A673 (cell line): ENCODE measurements around the gene FNBP1. TPM values are rescaled to one million over a fixed set of nuclear protein-coding genes. Genes with fewer than 3 reads are reported as not detected.

Source experiments
- BruUV-seq: library from RNA; stranded (reverse); fragments of 400-500 nt; replicated peaks from 2 replicates; lab custom pipeline; 2021; lab: Mats Ljungman, UMichigan
- CTCF ChIA-PET: fragments of 300-600 bp; sonication (Branson Sonifier 250); formaldehyde crosslinking; loops from one replicate; lab custom pipeline; 2022; ENCODE audit warnings: antibody characterized with exemption; lab: Charles Lee
- POLR2A ChIA-PET: fragments of 300-600 bp; sonication (Branson Sonifier 250); formaldehyde crosslinking; loops from one replicate; lab custom pipeline; 2022; ENCODE audit warnings: antibody characterized with exemption; ENCODE audit not compliant: low non-redundant PET; lab: Charles Lee
- DNase-seq: peaks from one replicate; pipeline ENCODE4 v3.0.0-alpha.2; 2015; ENCODE audit warnings: low spot score
- H3K27ac ChIP-seq: fragments of 200-600 bp; sonication (generic); 2 replicates; pipeline ENCODE4 v1.5.1; 2016; ENCODE audit warnings: mixed run types, low read depth, mild to moderate bottlenecking, mixed read lengths, antibody characterized with exemption, low read length; ENCODE audit not compliant: poor library complexity, severe bottlenecking
- H3K27me3 ChIP-seq: fragments of 200-600 bp; sonication (generic); replicated peaks from 2 replicates; pipeline ENCODE4 v1.6.1; 2017; ENCODE audit warnings: mixed run types, low read depth, mild to moderate bottlenecking, mixed read lengths, antibody characterized with exemption, low read length; ENCODE audit not compliant: insufficient read depth, poor library complexity
- H3K36me3 ChIP-seq: fragments of 200-600 bp; sonication (generic); 2 replicates; pipeline ENCODE4 v1.6.1; 2016; ENCODE audit warnings: mixed run types, mild to moderate bottlenecking, mixed read lengths, antibody characterized with exemption, low read length; ENCODE audit not compliant: insufficient read depth, poor library complexity, severe bottlenecking
- H3K4me1 ChIP-seq: fragments of 200-600 bp; sonication (generic); 2 replicates; pipeline ENCODE4 v1.6.1; 2017; ENCODE audit warnings: mixed run types, mild to moderate bottlenecking, mixed read lengths, antibody characterized with exemption, low read length; ENCODE audit not compliant: insufficient read depth, poor library complexity, severe bottlenecking
- H3K4me3 ChIP-seq: fragments of 200-600 bp; sonication (generic); 2 replicates; pipeline ENCODE4 v1.5.1; 2016; ENCODE audit warnings: low read depth, mixed run types, mild to moderate bottlenecking, mixed read lengths, low read length; ENCODE audit not compliant: poor library complexity, severe bottlenecking
- H3K9me3 ChIP-seq: fragments of 200-600 bp; sonication (generic); 2 replicates; pipeline ENCODE4 v1.6.1; 2016; ENCODE audit warnings: mixed run types, low read depth, mild to moderate bottlenecking, mixed read lengths, antibody characterized with exemption, low read length; ENCODE audit not compliant: poor library complexity, severe bottlenecking
- CTCF ChIP-seq: fragments of 300-800, 200-600 bp; sonication (generic); conservative IDR thresholded peaks from 2 replicates; pipeline ENCODE4 v1.5.1; 2017; ENCODE audit warnings: low read depth, mild to moderate bottlenecking, antibody characterized with exemption, low read length, moderate library complexity, mixed read lengths
- EZH2 ChIP-seq: fragments of 200-600 bp; sonication (generic); IDR thresholded peaks from 2 replicates; pipeline ENCODE4 v1.6.1; 2017; ENCODE audit warnings: borderline replicate concordance, low read depth, mild to moderate bottlenecking, mixed read lengths, antibody characterized with exemption, low read length; ENCODE audit not compliant: poor library complexity, severe bottlenecking
- intact Hi-C: fragments of 100-400 bp; cut with micrococcal nuclease; formaldehyde crosslinking; loops from one replicate; pipeline ENCODE4 v1.10.0; 2022; ENCODE audit not compliant: unreplicated experiment
- total RNA-seq: library from RNA; stranded (reverse); gene quantifications from 2 replicates; pipeline ENCODE4 v1.2.3, GENCODE V29; 2021

Gene FNBP1
- total RNA-seq, 1 experiment from 2014 or later: 200 TPM

DNA sequence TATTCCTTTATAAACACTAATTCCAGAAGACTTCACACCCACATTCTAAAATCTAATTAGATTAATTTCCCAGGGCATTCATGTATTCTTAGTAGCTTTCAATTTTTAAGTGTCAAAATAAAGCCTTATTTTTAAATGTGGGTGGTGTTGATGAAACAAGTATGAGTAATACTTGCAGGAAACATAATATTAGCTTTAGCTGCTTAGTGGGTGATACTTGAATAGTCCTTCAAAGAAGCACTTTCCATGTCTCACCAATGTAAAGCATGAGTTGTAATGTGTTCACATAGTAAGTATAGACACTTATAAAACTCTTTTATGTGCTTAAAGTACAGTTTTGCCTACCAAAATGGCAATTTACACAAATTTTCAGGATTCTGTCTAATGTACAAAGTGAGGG lies 6.9 kb downstream of the FNBP1 start:
- Histone ChIP-seq H3K27ac (peak overlapping the region; percentile 66), H3K27me3 (no peaks in the 10 kb centered on the region), H3K36me3 (no peaks in the 10 kb centered on the region), H3K9me3 (no peaks in the 10 kb centered on the region), H3K4me3 (peak overlapping the region; percentile 11), H3K4me1 (peaks cover 84% of the 10 kb centered on the region)
- BruUV-seq: no TSS peak
- intact Hi-C loops: no loop called here
- ChIA-PET POLR2A (interaction anchor here (0.6 kb wide), 1 partner anchor 17 kb away, joined by 3 read pairs; no protein-coding TSS in a partner anchor), CTCF (no interaction called here)
- peak; percentile 71 for DNase-seq
- no peak for TF ChIP-seq CTCF
- TF ChIP-seq EZH2: no peak

GRCh38 chr9:130034570-130034969 lies 8.4 kb downstream of the FNBP1 start:
- peak; percentile 75 for DNase-seq
- Histone ChIP-seq H3K4me1 (peaks cover 78% of the 10 kb centered on the region), H3K36me3 (no peaks in the 10 kb centered on the region), H3K27ac (no peak overlapping the region), H3K4me3 (no peak overlapping the region), H3K27me3 (no peaks in the 10 kb centered on the region), H3K9me3 (no peaks in the 10 kb centered on the region)
- ChIA-PET CTCF (no interaction called here), POLR2A (interaction anchor here (0.6 kb wide), 1 partner anchor 71 kb away, joined by 3 read pairs; no protein-coding TSS in a partner anchor)
- no TSS peak for BruUV-seq
- TF ChIP-seq CTCF (no peak), EZH2 (no peak)
- intact Hi-C loops: no loop called here

GRCh38 chr9:130030651-130031127 lies 12.3 kb downstream of the FNBP1 start:
- peak; percentile 65 for DNase-seq
- Histone ChIP-seq H3K27me3 (no peaks in the 10 kb centered on the region), H3K4me3 (no peak overlapping the region), H3K4me1 (peaks cover 65% of the 10 kb centered on the region), H3K9me3 (peaks cover 2% of the 10 kb centered on the region), H3K27ac (peak overlapping the region; percentile 50), H3K36me3 (peaks cover 13% of the 10 kb centered on the region)
- intact Hi-C loops: no loop called here
- no TSS peak for BruUV-seq
- CTCF ChIA-PET: no interaction called here
- POLR2A ChIA-PET: no interaction called here
- no peak for TF ChIP-seq CTCF
- TF ChIP-seq EZH2: no peak
